T-cell (primary cell): ENCODE data around the gene THOP1. TPM values are rescaled to one million over a fixed set of nuclear protein-coding genes. Genes with fewer than 3 reads are reported as not detected.

Experiments
- ATAC-seq, 4 experiments: fragments of 200-7000 bp in 3 of 4; fragments of 150-1000 bp in 1 of 4; cut with Tn5 transposase; replicated peaks in 1 of 4; 1 replicate in 3 of 4; 2 replicates in 1 of 4; pipeline ENCODE4 v1.10.0; 2021; ENCODE audit warnings: moderate library complexity in 3 of 4, mild to moderate bottlenecking in 2 of 4, moderate number of reproducible peaks in 1 of 4
- CTCF ChIA-PET, 2 donors: fragments of 300-600 bp; sonication (Branson Sonifier 250); formaldehyde crosslinking; loops; one replicate each; lab custom pipeline; 2022; ENCODE audit warnings: antibody characterized with exemption in 2 of 2; lab: Charles Lee
- POLR2A ChIA-PET, 2 donors: fragments of 300-600 bp; sonication (Branson Sonifier 250); formaldehyde crosslinking; loops; one replicate each; lab custom pipeline; 2022; ENCODE audit warnings: antibody characterized with exemption in 2 of 2; lab: Charles Lee
- DNase-seq, 35 experiments: peaks; one replicate each; pipeline versions ENCODE4 v3.0.0 to v3.0.0-alpha.2; 2013 to 2023
- H3K27ac ChIP-seq: one replicate; pipeline ENCODE4 v1.5.1; 2013; ENCODE audit warnings: low read length
- H3K27me3 ChIP-seq, 2 experiments: replicated peaks in 1 of 2; 1 replicate in 1 of 2; 2 replicates in 1 of 2; pipeline versions ENCODE4 v1.6.1 to v1.7.0; 2013; ENCODE audit warnings: low read length in 1 of 2, mixed read lengths in 1 of 2; ENCODE audit not compliant: control insufficient read depth in 2 of 2, insufficient read depth in 2 of 2; ENCODE audit errors: extremely low read depth in 1 of 2
- H3K36me3 ChIP-seq, 2 donors: 1 replicate in 1 of 2; 2 replicates in 1 of 2; pipeline versions ENCODE4 v1.6.1 to v1.7.0; 2013; ENCODE audit warnings: low read length in 1 of 2; ENCODE audit not compliant: control insufficient read depth in 2 of 2, insufficient read depth in 1 of 2; ENCODE audit errors: extremely low read depth in 1 of 2
- H3K4me1 ChIP-seq, 2 experiments: 1 replicate in 1 of 2; 2 replicates in 1 of 2; pipeline versions ENCODE4 v1.6.1 to v1.7.0; 2013; ENCODE audit warnings: low read length in 2 of 2, mixed read lengths in 1 of 2; ENCODE audit not compliant: insufficient read depth in 2 of 2, control insufficient read depth in 1 of 2; ENCODE audit errors: extremely low read depth in 1 of 2
- H3K4me3 ChIP-seq, 2 donors: 1 replicate in 1 of 2; 2 replicates in 1 of 2; pipeline versions ENCODE4 v1.5.1 to v1.7.0; 2013; ENCODE audit warnings: mild to moderate bottlenecking in 2 of 2, low read length in 1 of 2, moderate library complexity in 1 of 2; ENCODE audit not compliant: control insufficient read depth in 1 of 2; ENCODE audit errors: extremely low read depth in 1 of 2
- H3K9me3 ChIP-seq: 2 replicates; pipeline ENCODE4 v1.7.0; 2013
- H3K27ac Mint-ChIP-seq, 2 donors: one replicate each; pipeline ENCODE4 v1.8.0; 2020 to 2021; ENCODE audit warnings: mild to moderate bottlenecking in 2 of 2, mixed read lengths in 2 of 2
- H3K27me3 Mint-ChIP-seq, 2 donors: one replicate each; pipeline ENCODE4 v1.8.0; 2021 to 2022; ENCODE audit warnings: mixed read lengths in 2 of 2
- H3K36me3 Mint-ChIP-seq: one replicate; pipeline ENCODE4 v1.8.0; 2021; ENCODE audit warnings: mixed read lengths
- H3K4me1 Mint-ChIP-seq, 3 donors: one replicate each; pipeline ENCODE4 v1.8.0; 2020 to 2022; ENCODE audit warnings: mixed read lengths in 3 of 3, mild to moderate bottlenecking in 1 of 3
- H3K4me3 Mint-ChIP-seq, 3 donors: one replicate each; pipeline ENCODE4 v1.8.0; 2020 to 2022; ENCODE audit warnings: mild to moderate bottlenecking in 3 of 3, mixed read lengths in 3 of 3, moderate library complexity in 3 of 3
- H3K9me3 Mint-ChIP-seq, 3 donors: one replicate each; pipeline ENCODE4 v1.8.0; 2020 to 2022; ENCODE audit warnings: mixed read lengths in 3 of 3
- WGBS: methylation state at CpG from one replicate; pipeline ENCODE4 v1.1.5; 2013; ENCODE audit warnings: missing lambda C conversion rate; ENCODE audit not compliant: insufficient coverage; 5-methylcytosine and 5-hydroxymethylcytosine counted together
- total RNA-seq, 35 experiments: library from RNA in 6 of 35; stranded (reverse) in 6 of 35; fragments of 120-200 nt in 1 of 35; gene quantifications; one replicate each; pipeline versions ENCODE4 v1.2.1 to v1.2.4 and lab custom pipeline; 2013 to 2026

THOP1 gene
- total RNA-seq, 5 donors from 2014 or later (not counting 1 experiment from before 2014, with no cell fraction given), result 30.8 to 46.6 (median 41.9) TPM

- Histone ChIP-seq H3K4me3 (no peak overlapping the region), H3K27me3 (no peaks in the 10 kb centered on the region), H3K9me3 (no peaks in the 10 kb centered on the region), H3K4me1 (no peaks in the 10 kb centered on the region), H3K36me3 (peaks cover 0 to 7% of the 10 kb centered on the region in 2 donors), H3K27ac (no peak overlapping the region)
- ATAC-seq, result no peak
- no peaks in the 10 kb centered on the region for H3K4me1 Mint-ChIP-seq
- H3K27me3 Mint-ChIP-seq, result no peaks in the 10 kb centered on the region
- ChIA-PET CTCF (interaction anchor here in 1 of 2 donors (0.6 kb wide), 1 partner anchor 47 kb away, joined by 3 read pairs; no protein-coding TSS in a partner anchor), POLR2A (no interaction called here)
- WGBS, result no CpG with 5 or more reads among the region's 2 CpGs
- peaks cover 34% of the 10 kb centered on the region for H3K36me3 Mint-ChIP-seq
- peaks cover 0 to 8% (median 3%) of the 10 kb centered on the region in 3 donors for H3K9me3 Mint-ChIP-seq
- H3K4me3 Mint-ChIP-seq, result no peak overlapping the region
- H3K27ac Mint-ChIP-seq, result no peak overlapping the region
- DNase-seq, result no peak
Measured at GRCh38 chr19:2827022-2827421, 41.7 kb downstream of the THOP1 start.

- 83% methylated on average over 10 of the region's 13 CpGs for WGBS
- no peak overlapping the region for H3K4me3 Mint-ChIP-seq
- peaks cover 7 to 12% of the 10 kb centered on the region in 2 donors for H3K36me3 ChIP-seq
- no peaks in the 10 kb centered on the region for H3K4me1 ChIP-seq
- ChIA-PET POLR2A (no interaction called here), CTCF (interaction anchor here in 1 of 2 donors (0.6 kb wide), 1 partner anchor 46 kb away, joined by 3 read pairs; no protein-coding TSS in a partner anchor)
- H3K27ac ChIP-seq, result no peak overlapping the region
- peaks cover 3 to 8% (median 6%) of the 10 kb centered on the region in 3 donors for H3K9me3 Mint-ChIP-seq
- H3K27ac Mint-ChIP-seq, result no peak overlapping the region
- no peaks in the 10 kb centered on the region for H3K27me3 Mint-ChIP-seq
- H3K27me3 ChIP-seq, result no peaks in the 10 kb centered on the region
- H3K4me1 Mint-ChIP-seq, result no peaks in the 10 kb centered on the region
- no peak overlapping the region for H3K4me3 ChIP-seq
- peaks cover 3% of the 10 kb centered on the region for H3K9me3 ChIP-seq
- H3K36me3 Mint-ChIP-seq, result peaks cover 39% of the 10 kb centered on the region
- DNase-seq (no peak), ATAC-seq (no peak)
Measured at GRCh38 chr19:2827840-2828489, 42.7 kb downstream of the THOP1 start.

- Mint-ChIP-seq H3K36me3 (peaks cover 47% of the 10 kb centered on the region), H3K27ac (no peak overlapping the region), H3K4me1 (peaks cover 0 to 2% (median 0%) of the 10 kb centered on the region in 3 donors), H3K9me3 (peaks cover 14 to 35% (median 32%) of the 10 kb centered on the region in 3 donors), H3K27me3 (no peaks in the 10 kb centered on the region), H3K4me3 (no peak overlapping the region)
- peak overlapping the region in 1 of 2 donors; percentile 30 for H3K4me3 ChIP-seq
- CTCF ChIA-PET, result no interaction called here
- H3K27ac ChIP-seq, result no peak overlapping the region
- WGBS, result 97% methylated on average over 5 of the region's 19 CpGs
- H3K4me1 ChIP-seq, result no peaks in the 10 kb centered on the region
- peaks cover 10 to 18% of the 10 kb centered on the region in 2 donors for H3K36me3 ChIP-seq
- DNase-seq, result no peak
- H3K27me3 ChIP-seq, result no peaks in the 10 kb centered on the region
- ATAC-seq, result no peak
- POLR2A ChIA-PET, result no interaction called here
- peaks cover 3% of the 10 kb centered on the region for H3K9me3 ChIP-seq
Measured at GRCh38 chr19:2834294-2834871, 49.1 kb downstream of the THOP1 start.

- H3K27ac ChIP-seq, result no peak overlapping the region
- WGBS, result no CpG with 5 or more reads among the region's 4 CpGs
- H3K4me3 Mint-ChIP-seq, result no peak overlapping the region
- peaks cover 2 to 16% of the 10 kb centered on the region in 2 donors for H3K36me3 ChIP-seq
- peaks cover 4 to 9% (median 8%) of the 10 kb centered on the region in 3 donors for H3K4me1 Mint-ChIP-seq
- POLR2A ChIA-PET, result no interaction called here
- H3K36me3 Mint-ChIP-seq, result peaks cover 39% of the 10 kb centered on the region
- no peak overlapping the region for H3K27ac Mint-ChIP-seq
- H3K4me3 ChIP-seq, result no peak overlapping the region
- CTCF ChIA-PET, result interaction anchor here in 1 of 2 donors (0.6 to 0.7 kb wide), 2 partner anchors 63 to 1449 kb away, joined by 3 read pairs; partner anchors contain the start of gene ZNF57
- H3K27me3 ChIP-seq, result no peaks in the 10 kb centered on the region
- ATAC-seq (no peak), DNase-seq (no peak)
- H3K9me3 ChIP-seq, result peaks cover 2% of the 10 kb centered on the region
- peaks cover 2 to 14% of the 10 kb centered on the region in 2 experiments for H3K4me1 ChIP-seq
- H3K27me3 Mint-ChIP-seq, result no peaks in the 10 kb centered on the region
- peaks cover 14 to 32% (median 24%) of the 10 kb centered on the region in 3 donors for H3K9me3 Mint-ChIP-seq
Measured at GRCh38 chr19:2837430-2837829, 52.1 kb downstream of the THOP1 start.

GRCh38 chr19:2840794-2841791, 55.8 kb downstream of the THOP1 start, which contains the start of gene ZNF555:
Gene ZNF555 (plus strand): TSS chr19:2841475. CDS start chr19:2841573, 98 bp downstream.
- Histone ChIP-seq H3K4me1 (peaks cover 2 to 21% of the 10 kb centered on the region in 2 experiments), H3K27ac (peak within 1 kb of the TSS; percentile 74), H3K27me3 (no peaks in the 10 kb centered on the region), H3K9me3 (no peaks in the 10 kb centered on the region), H3K36me3 (peaks cover 2 to 4% of the 10 kb centered on the region in 2 donors), H3K4me3 (peak within 1 kb of the TSS; percentile 80 to 88)
- H3K4me3 Mint-ChIP-seq, result peak within 1 kb of the TSS; percentile 89 to 92 (median 91)
- DNase-seq, result peak; percentile 95 to 100 (median 99)
- ATAC-seq, result peak; percentile 96 to 98 (median 98)
- H3K9me3 Mint-ChIP-seq, result peaks cover 7 to 15% (median 12%) of the 10 kb centered on the region in 3 donors
- H3K36me3 Mint-ChIP-seq, result peaks cover 24% of the 10 kb centered on the region
- WGBS, result under 1% methylated on average over 106 of the region's 106 CpGs
- ChIA-PET CTCF (interaction anchor here in 1 of 2 donors (0.6 to 1.6 kb wide), 9 partner anchors 13 to 288 kb away, joined by 3 to 7 read pairs (median 3); partner anchors contain the start of genes THOP1, ZNF554 and ZNF57), POLR2A (interaction anchor here in 1 of 2 donors (0.5 kb wide), 1 partner anchor 125 kb away, joined by 3 read pairs; no protein-coding TSS in a partner anchor)
- peaks cover 7 to 24% (median 22%) of the 10 kb centered on the region in 3 donors for H3K4me1 Mint-ChIP-seq
- H3K27ac Mint-ChIP-seq, result peak within 1 kb of the TSS; percentile 65 to 86
- H3K27me3 Mint-ChIP-seq, result no peaks in the 10 kb centered on the region
